SKM-1 (cell line): ENCODE data around the gene ABCA4.

ENCODE experiments used
- DNase-seq: peaks from one replicate; lab custom pipeline; 2025; ENCODE audit not compliant: unreplicated experiment; lab: John Stamatoyannopoulos, UW

The ABCA4 gene

DNA sequence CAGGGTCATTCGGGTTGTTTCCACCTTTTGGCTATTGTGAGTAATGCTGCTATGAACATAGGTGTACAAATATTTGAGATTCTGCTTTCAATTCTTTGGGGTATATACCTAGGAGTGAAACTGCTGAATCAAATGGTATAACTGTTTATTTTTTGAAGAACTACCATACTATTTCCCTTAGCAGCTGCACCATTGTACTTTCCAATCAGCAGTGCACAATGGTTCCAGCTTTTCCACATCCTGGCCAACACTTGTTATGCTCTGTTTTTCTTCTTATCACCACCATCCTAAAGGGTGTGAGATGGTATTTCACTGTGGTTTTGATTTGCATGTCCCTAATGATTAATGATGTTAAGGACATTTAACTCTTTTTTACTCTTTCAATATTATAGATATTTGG lies 3.6 kb upstream of the ABCA4 start:
- DNase-seq = no peak

DNA sequence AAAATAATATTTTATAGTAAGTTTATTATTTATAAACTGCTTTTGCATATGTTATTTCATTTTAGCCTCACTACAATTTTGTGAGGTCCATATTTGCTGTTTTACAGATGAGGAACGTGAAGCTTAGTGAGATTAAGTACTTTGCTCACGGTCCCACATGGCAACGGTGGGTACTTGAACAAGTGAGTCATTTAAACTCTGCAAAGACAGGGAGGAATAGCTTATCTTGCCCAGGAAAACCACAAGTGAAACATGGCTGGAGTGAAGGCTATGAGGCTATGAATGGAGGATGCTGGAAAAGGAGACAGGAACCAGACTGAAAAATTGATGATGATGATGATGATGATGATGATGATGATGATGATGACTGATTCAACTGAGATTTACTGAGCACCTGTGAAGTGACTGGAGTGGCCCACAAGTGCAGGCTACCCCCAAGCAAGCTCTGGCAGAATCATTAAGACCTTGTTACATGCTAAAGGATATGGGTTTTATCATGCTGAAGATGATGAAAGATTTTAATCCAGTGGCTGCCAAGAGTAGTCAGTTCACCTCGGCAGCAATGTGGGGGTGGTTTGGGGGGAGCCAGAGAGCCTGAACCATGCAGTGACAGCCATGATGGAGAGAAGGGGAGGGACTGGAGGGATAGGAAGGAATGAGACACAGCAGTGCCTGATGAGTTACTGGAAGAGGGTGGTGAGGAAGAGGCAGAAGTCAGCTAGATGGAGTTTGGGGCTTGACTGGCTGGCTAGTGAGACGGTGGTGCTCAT lies 1.4 kb upstream of the ABCA4 start:
- DNase-seq = no peak

GRCh38 chr1:94121411-94121821 lies 468 bp upstream of the ABCA4 start:
- no peak for DNase-seq

DNA sequence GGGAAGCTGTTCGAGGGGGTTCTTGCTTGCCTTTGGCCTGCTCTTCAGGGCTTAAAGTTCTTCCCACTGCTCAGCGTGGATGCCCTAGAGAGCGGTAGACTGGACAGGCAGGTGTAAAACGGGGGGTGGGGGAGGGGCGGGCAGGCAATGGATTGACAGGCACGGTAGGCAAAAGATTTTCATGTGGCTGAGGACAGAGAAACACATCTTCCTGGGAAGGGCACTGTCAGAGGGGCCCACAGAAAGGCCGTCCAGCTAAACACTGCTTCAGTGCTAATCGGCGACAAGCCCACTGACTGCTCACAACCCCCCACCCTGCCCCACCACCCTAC lies 412 bp downstream of the ABCA4 start:
- DNase-seq = no peak

DNA sequence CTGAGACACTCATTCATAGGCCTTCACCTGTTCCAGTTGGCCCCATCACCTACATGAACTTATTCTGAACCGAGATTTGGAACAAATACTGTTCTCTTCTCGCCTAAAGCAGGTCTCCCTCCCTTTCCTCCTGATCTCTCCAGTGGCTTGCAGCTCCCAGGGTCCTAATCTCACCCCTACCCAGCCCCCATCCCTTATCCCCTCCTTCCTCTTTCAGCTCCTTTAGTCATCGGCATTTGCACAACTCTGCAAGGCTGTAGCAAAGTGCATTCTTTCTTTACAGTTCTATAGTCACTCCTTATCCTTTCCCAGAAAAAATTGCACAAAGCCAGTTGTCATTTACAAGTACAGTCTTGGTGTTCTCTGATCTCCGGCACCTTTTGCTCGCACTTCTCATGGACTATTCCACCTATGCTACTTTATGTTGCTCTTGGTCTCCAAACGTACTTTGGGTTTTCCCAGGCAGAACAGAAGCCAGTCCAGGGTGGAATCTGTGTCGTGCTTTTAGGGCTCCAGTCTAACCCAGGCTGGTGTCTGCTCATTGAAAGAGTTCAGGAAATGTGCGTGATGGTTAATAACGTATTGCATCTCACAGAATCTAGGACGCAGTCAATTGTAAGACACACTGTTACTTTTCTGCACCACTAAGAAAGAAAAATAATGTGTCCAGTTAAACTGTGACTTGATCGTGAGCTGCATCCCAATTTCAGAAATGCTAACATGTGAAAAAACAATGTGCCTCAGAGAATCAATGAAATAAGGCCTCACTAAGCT lies 965 bp downstream of the ABCA4 start:
- no peak for DNase-seq

GRCh38 chr1:94119306-94119705 lies 1.6 kb downstream of the ABCA4 start:
- DNase-seq = no peak

DNA sequence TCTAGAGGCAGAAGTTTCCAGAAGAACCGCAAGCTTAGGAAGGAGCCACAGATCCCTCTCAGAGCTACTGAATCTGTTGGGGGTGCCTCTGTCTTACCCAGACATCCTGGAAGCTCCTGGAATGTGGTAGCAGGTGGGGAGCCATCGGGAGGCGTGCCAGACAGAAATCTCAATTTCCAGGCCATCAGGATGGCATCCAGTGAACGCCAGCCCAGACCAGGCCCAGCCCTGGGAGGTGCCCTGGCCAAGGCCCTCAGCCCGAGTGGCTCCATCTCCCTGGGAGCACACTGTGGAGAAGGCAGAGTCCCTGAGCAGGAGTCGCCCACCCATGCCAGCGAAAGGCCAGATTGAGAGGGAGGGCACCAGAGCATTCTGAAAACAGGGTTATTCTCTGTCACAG lies 2.5 kb downstream of the ABCA4 start:
- DNase-seq = no peak

- no peak for DNase-seq
These were observed 2.9 kb downstream of the ABCA4 start for GRCh38 chr1:94118013-94118412.

DNA sequence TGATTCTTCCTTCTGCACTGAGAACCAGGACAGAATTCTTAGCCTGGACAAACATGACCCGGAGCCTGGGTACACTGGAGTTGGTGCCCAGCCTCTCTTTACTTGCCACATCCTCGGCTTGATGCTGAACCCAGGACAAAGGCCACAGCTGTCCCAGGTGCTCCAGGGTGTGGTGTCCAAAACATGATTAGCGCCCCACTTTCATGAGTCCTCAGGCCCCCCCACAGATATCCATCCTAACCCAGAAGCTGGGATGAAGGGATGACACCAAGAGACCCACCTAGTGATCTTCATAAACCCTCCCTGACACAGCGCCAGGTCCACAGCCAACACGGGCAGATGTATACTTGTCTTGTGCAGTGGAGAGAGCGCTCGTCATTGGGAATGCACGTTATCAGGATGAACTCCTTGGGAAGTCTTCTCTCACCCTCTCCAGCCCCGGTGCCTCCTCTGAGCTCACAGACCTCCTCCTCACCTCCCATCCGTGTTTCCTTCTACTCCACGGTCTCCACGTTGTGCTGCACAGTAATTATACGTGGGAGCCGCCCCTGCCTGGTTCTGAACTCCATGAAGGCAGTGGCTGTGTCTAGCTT lies 3.6 kb downstream of the ABCA4 start:
- no peak for DNase-seq

GRCh38 chr1:94115900-94116436 lies 5.0 kb downstream of the ABCA4 start:
- no peak for DNase-seq

- no peak for DNase-seq
These were observed 5.6 kb downstream of the ABCA4 start for GRCh38 chr1:94115254-94115899.

DNA sequence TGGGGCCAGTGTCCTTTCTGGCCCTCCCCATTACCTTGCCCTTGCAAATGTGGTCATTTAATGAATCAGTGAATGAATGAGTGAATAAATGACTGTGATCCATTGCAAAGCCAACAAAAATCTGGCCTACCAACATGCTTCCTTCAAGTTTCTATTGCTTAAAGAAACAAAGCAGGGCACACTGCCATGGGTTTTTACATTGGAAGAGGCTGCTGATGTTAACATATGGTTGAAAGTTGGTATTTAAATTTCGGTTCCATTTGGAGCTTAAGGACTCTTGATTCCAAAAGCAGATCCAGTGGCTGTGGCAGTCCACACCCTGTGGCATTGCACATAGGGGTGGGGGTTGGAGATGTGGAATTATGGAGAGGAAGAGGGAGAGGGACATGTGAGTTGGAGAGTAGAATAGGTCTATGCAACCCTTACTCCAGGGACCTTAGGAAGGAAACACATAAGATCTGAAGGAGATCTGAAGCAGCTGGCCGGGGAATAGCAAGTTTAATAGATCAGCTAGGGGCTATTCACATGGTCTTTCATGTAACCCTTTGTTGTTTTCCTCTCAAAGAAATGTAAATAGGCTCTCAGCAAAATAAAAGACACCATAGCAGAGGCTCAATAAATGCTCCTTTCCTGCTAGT lies 7.2 kb downstream of the ABCA4 start:
- DNase-seq = no peak

DNA sequence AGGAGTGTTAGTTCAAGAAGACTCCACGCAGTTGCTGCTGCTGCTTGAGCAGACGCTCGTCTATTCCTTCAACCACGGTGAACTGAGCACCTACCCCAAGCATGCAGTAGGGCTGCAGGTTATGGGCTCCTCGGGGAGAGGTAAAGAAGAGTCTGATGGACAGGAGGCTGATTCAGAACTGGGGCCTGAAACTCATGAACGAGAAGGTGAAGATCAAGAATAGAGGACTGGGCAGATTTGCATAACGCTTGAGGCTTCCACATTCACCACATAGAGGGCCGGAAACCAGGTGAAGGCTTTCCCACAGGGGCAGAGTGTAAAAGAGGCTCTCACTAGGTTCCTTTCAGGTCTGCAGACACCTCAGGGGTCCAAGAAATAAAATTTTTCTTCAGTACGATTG lies 9.1 kb downstream of the ABCA4 start:
- DNase-seq = no peak

GRCh38 chr1:94110946-94111740 lies 9.8 kb downstream of the ABCA4 start:
- DNase-seq = no peak

DNA sequence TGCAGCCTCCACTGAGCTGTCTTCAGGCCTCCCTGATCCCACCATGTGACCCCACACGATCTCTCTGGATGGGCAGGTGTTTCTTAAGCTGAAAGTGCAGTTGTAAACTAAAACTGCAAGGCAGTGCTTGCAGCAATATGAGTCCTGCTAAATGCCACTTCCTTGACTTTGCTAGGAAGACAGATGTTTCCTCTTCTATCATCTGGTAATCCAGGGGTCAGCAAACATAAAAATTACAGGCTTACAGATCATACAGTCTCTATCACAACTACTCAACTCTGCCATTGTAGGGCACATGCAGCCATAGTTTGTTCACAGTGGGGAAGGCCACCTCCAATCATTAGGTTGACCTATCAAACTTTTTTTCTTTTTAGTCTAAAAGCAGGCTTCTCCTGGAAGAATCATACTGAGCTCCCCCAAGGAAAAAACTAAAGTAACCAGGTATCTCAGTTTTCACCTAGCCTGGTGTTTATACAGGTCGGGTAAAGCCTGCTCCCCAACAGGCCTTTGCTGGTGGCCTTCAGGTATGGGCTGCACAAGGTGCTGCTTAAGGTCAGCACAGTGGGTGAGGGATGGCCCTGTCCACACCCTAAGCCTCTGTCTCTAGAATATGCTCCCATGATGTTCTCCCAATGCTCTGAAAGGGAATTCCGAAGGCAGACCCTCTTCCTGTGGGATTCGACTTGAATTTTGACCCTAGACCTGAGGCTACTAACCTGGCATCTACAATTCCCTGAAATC lies 10.8 kb downstream of the ABCA4 start:
- DNase-seq = no peak

GRCh38 chr1:94109478-94109877 lies 11.5 kb downstream of the ABCA4 start:
- DNase-seq = no peak

GRCh38 chr1:94107141-94107540 lies 13.8 kb downstream of the ABCA4 start:
- DNase-seq = no peak

GRCh38 chr1:94106716-94107115 lies 14.2 kb downstream of the ABCA4 start:
- no peak for DNase-seq

DNA sequence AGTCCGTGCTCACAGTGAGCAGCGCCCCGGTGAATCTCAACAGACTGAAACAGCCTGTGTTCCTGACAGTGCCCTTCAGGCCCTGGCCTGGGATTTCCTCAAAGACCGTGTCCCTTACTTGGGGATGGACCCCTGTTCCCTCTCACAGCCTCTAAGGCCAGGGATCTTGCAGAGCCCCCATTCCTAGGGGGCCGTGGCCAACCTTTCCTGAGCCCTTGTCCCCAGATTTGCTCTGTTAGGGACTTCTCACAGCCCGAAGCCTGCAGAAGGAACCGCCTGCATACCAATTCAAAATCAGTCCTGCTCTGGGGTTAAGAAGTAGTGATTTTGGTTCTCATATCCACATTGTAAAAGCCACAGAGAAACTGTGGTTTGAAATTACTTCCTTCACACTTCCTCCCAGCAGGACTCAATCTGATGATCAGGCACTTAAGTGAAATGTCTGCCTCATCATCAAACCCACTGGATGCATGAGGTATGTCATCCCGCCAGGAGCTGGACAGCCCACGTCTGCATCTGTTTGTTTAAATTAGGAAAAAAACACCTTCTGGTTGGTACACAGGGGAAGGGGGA lies 14.9 kb downstream of the ABCA4 start:
- no peak for DNase-seq
